Keratinocyte (primary cell): Measurements from ENCODE around the gene AKT1S1.

Experiments used
- EZH2 ChIP-seq: IDR thresholded peaks from one replicate; pipeline ENCODE4 v1.6.1; 2012; ENCODE audit warnings: inconsistent platforms, mild to moderate bottlenecking, low read length, moderate library complexity
- TF ChIP-seq, protein P1 (sequence below), 3 experiments: IDR thresholded peaks in 1 of 3; conservative IDR thresholded peaks in 1 of 3; optimal IDR thresholded peaks in 1 of 3; 2 replicates in 2 of 3; 3 replicates in 1 of 3; pipeline versions ENCODE3 to v1.5.1; 2011; ENCODE audit warnings: low read length in 3 of 3, mild to moderate bottlenecking in 3 of 3, moderate library complexity in 2 of 3, control low read depth in 1 of 3, inconsistent platforms in 1 of 3; ENCODE audit not compliant: insufficient read depth in 2 of 3; ENCODE audit errors: extremely low read depth in 1 of 3

GRCh38 chr19:49891393-49891792 is 14.2 kb upstream of the AKT1S1 start:
- TF ChIP-seq, protein P1, sequence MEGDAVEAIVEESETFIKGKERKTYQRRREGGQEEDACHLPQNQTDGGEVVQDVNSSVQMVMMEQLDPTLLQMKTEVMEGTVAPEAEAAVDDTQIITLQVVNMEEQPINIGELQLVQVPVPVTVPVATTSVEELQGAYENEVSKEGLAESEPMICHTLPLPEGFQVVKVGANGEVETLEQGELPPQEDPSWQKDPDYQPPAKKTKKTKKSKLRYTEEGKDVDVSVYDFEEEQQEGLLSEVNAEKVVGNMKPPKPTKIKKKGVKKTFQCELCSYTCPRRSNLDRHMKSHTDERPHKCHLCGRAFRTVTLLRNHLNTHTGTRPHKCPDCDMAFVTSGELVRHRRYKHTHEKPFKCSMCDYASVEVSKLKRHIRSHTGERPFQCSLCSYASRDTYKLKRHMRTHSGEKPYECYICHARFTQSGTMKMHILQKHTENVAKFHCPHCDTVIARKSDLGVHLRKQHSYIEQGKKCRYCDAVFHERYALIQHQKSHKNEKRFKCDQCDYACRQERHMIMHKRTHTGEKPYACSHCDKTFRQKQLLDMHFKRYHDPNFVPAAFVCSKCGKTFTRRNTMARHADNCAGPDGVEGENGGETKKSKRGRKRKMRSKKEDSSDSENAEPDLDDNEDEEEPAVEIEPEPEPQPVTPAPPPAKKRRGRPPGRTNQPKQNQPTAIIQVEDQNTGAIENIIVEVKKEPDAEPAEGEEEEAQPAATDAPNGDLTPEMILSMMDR (optimal IDR thresholded peaks at IDR 0.05 in 1 of 3, IDR thresholded peaks at IDR 0.05 in 1 of 3, conservative IDR thresholded peaks at IDR 0.05 in 1 of 3; ENCODE audit: extremely low read depth in 1 of 3, insufficient read depth in 2 of 3, low read length in 3 of 3), result no peak
- no peak for TF ChIP-seq EZH2
